Neural cell (in vitro differentiated cells): ENCODE data around the gene GLS2.

ENCODE experiments used
- CTCF ChIP-seq: fragments of 450-650 bp; IDR thresholded peaks from 2 replicates; pipeline ENCODE4 v1.5.1; 2014; ENCODE audit warnings: antibody characterized with exemption, mild to moderate bottlenecking, moderate library complexity; ENCODE audit not compliant: poor library complexity, severe bottlenecking
- MXI1 ChIP-seq: fragments of 450-650 bp; conservative IDR thresholded peaks from 2 replicates; pipeline ENCODE4 v1.6.1; 2014; ENCODE audit warnings: antibody characterized with exemption, mild to moderate bottlenecking; ENCODE audit not compliant: poor library complexity, severe bottlenecking
- POLR2AphosphoS5 ChIP-seq: IDR thresholded peaks from 2 replicates; pipeline ENCODE4 v1.6.1; 2012
- RAD21 ChIP-seq: fragments of 450-650 bp; conservative IDR thresholded peaks from 2 replicates; pipeline ENCODE4 v1.6.1; 2014; ENCODE audit warnings: antibody characterized with exemption, mild to moderate bottlenecking, moderate library complexity
- SMC3 ChIP-seq: fragments of 450-650 bp; conservative IDR thresholded peaks from 2 replicates; pipeline ENCODE4 v1.6.1; 2014; ENCODE audit warnings: antibody characterized with exemption, mild to moderate bottlenecking, moderate library complexity; ENCODE audit not compliant: poor library complexity
- TAF1 ChIP-seq: IDR thresholded peaks from 2 replicates; pipeline ENCODE4 v1.6.1; 2012; ENCODE audit warnings: low read depth

- TF ChIP-seq CTCF (no peak), POLR2AphosphoS5 (no peak), TAF1 (no peak), RAD21 (no peak), MXI1 (no peak), SMC3 (no peak)
Measured at GRCh38 chr12:56437430-56438176, 50.4 kb downstream of the GLS2 start.
